ENCODE measurements around the gene ZNF417.
"Not testable (repeated sequence)": the region's sequence is repeated elsewhere in the genome, so short reads cannot be mapped to it uniquely, and the experiment has no call there.

Gene ZNF417

GRCh38 chr19:57916168-57916995 lies at the start of gene ZNF417:
TSS of gene ZNF417 (minus strand) at chr19:57916592. CDS start at chr19:57916411, 181 bp downstream.
- DNase-seq = peak; percentile 94 to 97

- no peak for DNase-seq
Measured at GRCh38 chr19:57964761-57965160, 48.4 kb upstream of the ZNF417 start.

- DNase-seq = no peak
Measured at GRCh38 chr19:57961785-57962184, 45.4 kb upstream of the ZNF417 start.

GRCh38 chr19:57954996-57955395 lies 38.6 kb upstream of the ZNF417 start:
- no peak for DNase-seq

GRCh38 chr19:57949702-57950101 lies 33.3 kb upstream of the ZNF417 start:
- DNase-seq = no peak

- no peak for DNase-seq
Measured at GRCh38 chr19:57949296-57949695, 32.9 kb upstream of the ZNF417 start.

- peak; percentile 96 to 99 for DNase-seq
Measured at GRCh38 chr19:57947419-57948134, 31.2 kb upstream of the ZNF417 start, which contains the start of gene ZNF256. TSS of gene ZNF256 (minus strand) at chr19:57947706. CDS start at chr19:57947474, 232 bp downstream.

- DNase-seq = peak in 1 of 2 experiments; percentile 23
Measured at GRCh38 chr19:57947088-57947418, 30.7 kb upstream of the ZNF417 start.

GRCh38 chr19:57946316-57946715 lies 29.9 kb upstream of the ZNF417 start:
- DNase-seq = no peak

GRCh38 chr19:57941593-57941992 lies 25.2 kb upstream of the ZNF417 start:
- no peak for DNase-seq

- no peak for DNase-seq
Measured at GRCh38 chr19:57935731-57936130, 19.3 kb upstream of the ZNF417 start.

GRCh38 chr19:57934820-57935665 lies 18.7 kb upstream of the ZNF417 start, which contains the start of gene ZNF418:
TSS of gene ZNF418 (minus strand) at chr19:57935402. CDS start at chr19:57933822, 1,580 bp downstream.
- no peak for DNase-seq

GRCh38 chr19:57927587-57927986 lies 11.2 kb upstream of the ZNF417 start:
- DNase-seq = no peak

GRCh38 chr19:57914531-57914930 lies 1.9 kb downstream of the ZNF417 start:
- no peak for DNase-seq

- DNase-seq = no peak
Measured at GRCh38 chr19:57907394-57907793, 9.0 kb downstream of the ZNF417 start.

- no peak for DNase-seq
Measured at GRCh38 chr19:57905258-57905657, 11.1 kb downstream of the ZNF417 start.

GRCh38 chr19:57903618-57904184 lies 12.7 kb downstream of the ZNF417 start:
- no peak for DNase-seq

GRCh38 chr19:57900311-57900710 lies 16.1 kb downstream of the ZNF417 start:
- DNase-seq = no peak

- DNase-seq = not testable (repeated sequence)
Measured at GRCh38 chr19:57890706-57891105, 25.7 kb downstream of the ZNF417 start.

- DNase-seq = peak; percentile 52 to 80
Measured at GRCh38 chr19:57888560-57889231, 27.7 kb downstream of the ZNF417 start, which contains the start of gene ZNF814. TSS of gene ZNF814 (minus strand) at chr19:57889037. CDS start at chr19:57888802, 235 bp downstream.

- no peak for DNase-seq
Measured at GRCh38 chr19:57888107-57888559, 28.3 kb downstream of the ZNF417 start.

Measured in NCI-H526 (cell line).